ENCODE measurements around the gene MYRFL.

GRCh38 chr12:69986114-69986513 lies 161.1 kb downstream of the MYRFL start:
- no peak for TF ChIP-seq CTCF (IDR thresholded peaks at IDR 0.05)
- TF ChIP-seq EP300 (IDR thresholded peaks at IDR 0.05) = no peak
